NB4 (cell line): Measurements from ENCODE around the gene SMC6.

ENCODE experiments used
- DNase-seq: peaks from one replicate; pipeline ENCODE4 v3.0.0; 2010; ENCODE audit warnings: low read depth
- H3K4me3 ChIP-seq: one replicate; pipeline ENCODE4 v1.5.1; 2011; ENCODE audit warnings: mild to moderate bottlenecking, low read depth, low read length, moderate library complexity
- CTCF ChIP-seq: IDR thresholded peaks from one replicate; pipeline ENCODE4 v1.5.1; 2012; ENCODE audit warnings: low read depth, low read length
- MAX ChIP-seq: IDR thresholded peaks from 2 replicates; pipeline ENCODE4 v1.6.1; 2011; ENCODE audit warnings: low read depth, low read length
- MYC ChIP-seq: IDR thresholded peaks from 2 replicates; pipeline ENCODE4 v1.6.1; 2011; ENCODE audit warnings: low read depth, low read length
- POLR2A ChIP-seq: IDR thresholded peaks from 2 replicates; pipeline ENCODE4 v1.6.1; 2011; ENCODE audit warnings: mild to moderate bottlenecking; ENCODE audit not compliant: insufficient read length; ENCODE audit errors: extremely low read depth

SMC6 gene

GRCh38 chr2:17736989-17737388, 16.6 kb downstream of the SMC6 start:
- no peak for DNase-seq
- H3K4me3 ChIP-seq: no peak overlapping the region
- TF ChIP-seq POLR2A (no peak), CTCF (no peak), MYC (no peak), MAX (no peak)

- H3K4me3 ChIP-seq: no peak overlapping the region
- no peak for DNase-seq
- no peak for TF ChIP-seq MYC
- no peak for TF ChIP-seq CTCF
- no peak for TF ChIP-seq MAX
Observed at GRCh38 chr2:17735864-17736263, 17.7 kb downstream of the SMC6 start.

- no peak for TF ChIP-seq MAX
- TF ChIP-seq MYC: no peak
- no peak for TF ChIP-seq POLR2A
- TF ChIP-seq CTCF: no peak
- H3K4me3 ChIP-seq: no peak overlapping the region
- DNase-seq: no peak
Observed at GRCh38 chr2:17733599-17733998, 20.0 kb downstream of the SMC6 start.

- no peak for DNase-seq
- no peak for TF ChIP-seq POLR2A
- TF ChIP-seq MYC: no peak
- no peak for TF ChIP-seq CTCF
- no peak for TF ChIP-seq MAX
- H3K4me3 ChIP-seq: no peak overlapping the region
Observed at GRCh38 chr2:17729880-17730279, 23.7 kb downstream of the SMC6 start.

- TF ChIP-seq CTCF: no peak
- no peak for TF ChIP-seq POLR2A
- TF ChIP-seq MYC: no peak
- TF ChIP-seq MAX: no peak
Observed at GRCh38 chr2:17728210-17728609, 25.4 kb downstream of the SMC6 start.

More at GRCh38 chr2:17728210-17728609, 25.4 kb downstream of the SMC6 start:
- DNase-seq: no peak
- no peak overlapping the region for H3K4me3 ChIP-seq
